Activated CD4-positive, alpha-beta T cell treated with anti-CD3 and anti-CD28 coated beads, Interleukin-2, amount 50 U/mL, for 1 hour (primary cell): ENCODE measurements around the gene CCL17.
"Not testable (repeated sequence)": the region's sequence is repeated elsewhere in the genome, so short reads cannot be mapped to it uniquely, and the experiment has no call there.

Experiments used
- DNase-seq: peaks from one replicate; pipeline ENCODE4 v3.0.0-alpha.2; 2020

Gene CCL17

DNA sequence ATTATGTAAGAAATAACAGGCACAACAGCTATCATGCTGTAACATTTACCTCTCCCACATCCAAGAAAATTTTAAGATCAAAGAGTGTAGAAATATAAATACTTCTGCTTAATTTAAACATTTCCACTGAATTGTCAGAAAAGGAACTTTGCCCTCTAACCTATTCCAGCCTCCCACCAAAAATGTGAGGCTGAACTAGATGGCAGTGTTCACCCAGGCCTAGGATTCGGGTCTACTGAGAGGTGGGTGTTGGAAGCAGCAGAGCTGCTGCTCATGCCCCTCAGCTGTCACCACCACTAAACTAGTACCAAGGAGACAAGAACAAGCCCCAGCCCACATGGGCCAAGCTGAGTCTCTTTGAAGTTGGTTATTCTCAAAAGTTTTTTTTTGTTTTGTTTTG lies 31.3 kb downstream of the CCL17 start:
- DNase-seq, result no peak

DNA sequence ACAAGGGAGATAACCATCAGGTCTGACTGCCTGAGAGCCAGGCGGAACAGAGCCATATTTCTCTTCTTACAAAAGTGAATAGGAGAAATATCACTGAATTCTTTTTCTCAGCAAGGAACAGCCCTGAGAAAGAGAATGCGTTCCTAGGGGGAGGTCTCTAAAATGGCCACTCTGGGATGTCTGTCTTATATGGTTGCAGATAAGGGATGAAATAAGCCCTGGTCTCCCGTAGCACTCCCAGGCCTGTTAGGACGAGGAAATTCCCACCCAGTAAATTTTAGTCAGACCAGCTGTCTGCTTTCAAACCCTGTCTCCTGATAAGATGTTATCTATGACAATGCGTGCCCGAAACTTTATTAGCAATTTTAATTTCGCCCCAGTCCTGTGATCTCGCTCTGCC lies 35.4 kb downstream of the CCL17 start:
- DNase-seq, result not testable (repeated sequence)

DNA sequence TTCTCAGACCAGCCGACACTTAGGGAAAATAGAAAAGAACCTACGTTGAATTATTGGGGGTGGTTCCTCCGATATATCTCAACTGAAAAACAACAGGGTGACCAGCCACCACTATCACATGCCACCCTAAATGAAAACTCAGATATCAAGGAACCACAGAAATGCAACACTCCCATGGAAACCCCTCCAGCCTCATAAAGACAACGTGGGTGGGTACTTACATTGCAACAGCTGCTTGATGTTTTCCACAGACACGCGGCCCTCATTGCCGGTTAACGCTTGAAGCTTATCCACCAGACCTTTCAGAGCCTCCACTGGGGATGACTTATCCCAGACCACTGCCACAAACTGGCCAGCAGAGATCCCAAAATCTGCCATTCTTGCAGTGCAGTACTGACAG lies 36.0 kb downstream of the CCL17 start:
- not testable (repeated sequence) for DNase-seq

DNA sequence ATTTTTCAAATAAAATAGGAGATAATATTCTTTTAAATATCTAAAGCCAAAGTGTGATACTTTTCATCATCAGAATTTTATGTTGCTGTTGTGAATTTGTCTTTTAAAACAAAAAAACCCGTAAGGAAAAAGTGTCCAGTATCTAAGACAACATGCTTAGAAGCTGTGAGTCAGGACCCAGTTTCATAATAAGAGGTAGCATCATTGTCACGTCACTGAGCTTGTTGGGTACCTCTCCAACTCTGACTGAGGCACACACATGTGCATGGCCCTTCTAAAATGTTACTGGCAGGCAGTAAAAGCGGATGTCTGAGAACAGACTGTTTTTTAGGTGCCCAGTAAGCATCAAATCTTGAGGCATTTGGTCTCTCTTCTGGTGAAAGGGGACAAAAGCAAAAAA lies 40.1 kb downstream of the CCL17 start:
- no peak for DNase-seq

DNA sequence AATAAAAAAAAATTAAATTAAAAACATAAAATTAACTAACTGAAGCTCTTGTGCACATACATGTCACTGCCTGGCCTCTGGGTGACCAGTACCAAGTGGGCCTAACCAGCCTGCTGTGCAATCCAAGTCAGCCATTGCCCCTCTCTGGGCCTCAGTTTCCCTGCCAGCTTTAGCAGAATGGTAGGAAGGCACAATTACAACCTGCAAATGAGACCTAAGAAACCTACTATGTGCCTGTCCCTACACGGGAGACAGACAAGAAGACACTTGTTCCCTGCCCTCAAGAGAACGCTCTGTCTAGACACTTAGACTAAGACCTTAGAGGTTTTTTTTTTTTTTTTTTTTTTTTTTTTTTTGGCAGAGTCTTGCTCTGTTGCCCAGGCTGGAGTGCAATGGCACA lies 40.9 kb downstream of the CCL17 start:
- no peak for DNase-seq

DNA sequence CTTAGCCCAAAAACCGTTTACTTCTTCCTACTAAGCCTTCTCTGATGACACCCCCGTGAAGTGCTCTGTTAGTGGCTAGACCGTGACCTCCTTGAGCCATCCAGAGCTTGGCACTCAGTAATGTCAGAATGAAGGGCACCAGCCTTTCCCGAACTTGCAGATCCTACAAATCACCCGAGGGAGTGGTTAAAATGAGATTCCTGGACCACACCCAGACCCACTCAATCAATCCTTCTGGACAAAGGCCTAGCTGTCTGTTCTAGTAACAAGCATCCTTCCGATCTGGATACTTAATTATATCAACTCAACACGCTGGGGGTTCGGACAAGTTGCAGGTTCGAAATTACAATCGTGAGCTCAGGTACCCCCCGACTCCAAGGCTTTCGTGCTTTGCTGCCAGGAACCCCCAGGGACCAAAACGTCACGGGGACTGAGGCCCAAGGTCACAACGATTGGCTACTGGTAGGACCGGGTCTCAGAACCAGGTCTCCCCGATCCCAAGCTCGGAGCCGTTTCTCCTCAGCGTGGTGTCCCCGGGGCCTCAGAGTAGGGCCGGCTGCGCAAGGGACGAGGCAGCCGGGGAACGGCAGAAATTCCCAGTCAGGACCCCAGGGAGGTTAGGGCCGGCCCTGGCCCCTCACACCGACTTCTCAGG lies 42.1 kb downstream of the CCL17 start:
- DNase-seq, result no peak

DNA sequence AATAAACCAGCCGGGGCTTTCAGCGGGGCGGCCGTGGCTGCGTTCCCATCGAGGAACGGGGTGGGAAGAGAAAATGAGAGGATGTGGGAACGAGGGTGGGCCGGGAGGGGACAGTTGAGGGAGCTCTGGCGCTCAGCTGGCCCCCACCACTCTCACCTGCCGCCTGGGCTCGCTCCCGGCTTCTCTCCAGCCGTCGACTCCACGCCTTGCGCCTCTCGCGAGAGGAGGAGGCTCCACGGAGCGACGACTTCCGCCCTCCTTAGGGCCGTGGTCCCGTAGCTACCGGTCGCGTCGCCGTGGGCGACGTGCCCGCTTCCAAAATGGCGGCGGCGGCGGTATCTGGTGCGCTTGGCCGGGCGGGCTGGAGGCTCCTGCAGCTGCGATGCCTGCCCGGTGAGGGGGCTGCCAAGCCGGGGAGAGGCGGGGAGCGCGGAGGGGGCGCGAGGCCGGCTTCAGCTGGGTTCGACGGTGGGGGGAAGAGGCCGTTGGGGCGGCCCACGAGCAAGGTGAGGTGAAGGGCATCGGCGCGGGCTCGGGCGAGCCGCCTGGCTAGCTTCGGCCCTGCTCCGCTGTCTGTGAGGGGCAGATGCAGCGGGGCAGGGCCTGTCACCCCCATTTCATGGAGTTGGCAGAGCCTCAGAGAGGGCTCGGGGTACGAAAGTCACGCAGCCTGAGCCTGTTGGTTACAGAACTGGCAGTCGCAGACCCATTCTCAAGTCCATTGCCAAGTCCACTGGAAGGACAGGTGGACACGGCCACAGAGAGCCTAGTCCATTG lies 42.8 kb downstream of the CCL17 start, which contains the start of the genes CIAPIN1 and COQ9:
Gene CIAPIN1 (minus strand): TSS at position 200 of the 777 bp plus-strand sequence. CDS start 6,457 bp downstream, outside the sequence.
Gene COQ9 (plus strand): TSS at position 294 of the 777 bp plus-strand sequence. CDS start 27 bp downstream, at position 321.
- peak; percentile 93 for DNase-seq

DNA sequence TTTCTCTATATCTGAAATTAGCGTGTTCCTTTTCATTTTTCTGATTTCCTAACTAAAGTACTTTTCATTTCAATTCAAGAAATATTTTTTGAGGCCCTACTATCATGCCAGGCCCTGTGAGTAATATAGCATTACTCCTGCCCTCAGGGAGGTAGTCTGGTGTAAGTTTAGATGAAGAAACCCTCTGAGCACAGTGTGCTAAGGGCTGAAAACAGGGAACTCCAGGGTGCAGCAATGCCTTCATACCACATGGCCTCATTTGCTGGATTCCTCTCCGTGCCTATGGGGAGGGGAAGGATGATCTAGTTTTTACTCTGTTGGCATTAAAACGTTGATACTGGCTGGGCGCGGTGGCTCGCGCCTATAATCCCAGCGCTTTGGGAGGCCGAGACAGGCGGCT lies 47.5 kb downstream of the CCL17 start:
- no peak for DNase-seq

DNA sequence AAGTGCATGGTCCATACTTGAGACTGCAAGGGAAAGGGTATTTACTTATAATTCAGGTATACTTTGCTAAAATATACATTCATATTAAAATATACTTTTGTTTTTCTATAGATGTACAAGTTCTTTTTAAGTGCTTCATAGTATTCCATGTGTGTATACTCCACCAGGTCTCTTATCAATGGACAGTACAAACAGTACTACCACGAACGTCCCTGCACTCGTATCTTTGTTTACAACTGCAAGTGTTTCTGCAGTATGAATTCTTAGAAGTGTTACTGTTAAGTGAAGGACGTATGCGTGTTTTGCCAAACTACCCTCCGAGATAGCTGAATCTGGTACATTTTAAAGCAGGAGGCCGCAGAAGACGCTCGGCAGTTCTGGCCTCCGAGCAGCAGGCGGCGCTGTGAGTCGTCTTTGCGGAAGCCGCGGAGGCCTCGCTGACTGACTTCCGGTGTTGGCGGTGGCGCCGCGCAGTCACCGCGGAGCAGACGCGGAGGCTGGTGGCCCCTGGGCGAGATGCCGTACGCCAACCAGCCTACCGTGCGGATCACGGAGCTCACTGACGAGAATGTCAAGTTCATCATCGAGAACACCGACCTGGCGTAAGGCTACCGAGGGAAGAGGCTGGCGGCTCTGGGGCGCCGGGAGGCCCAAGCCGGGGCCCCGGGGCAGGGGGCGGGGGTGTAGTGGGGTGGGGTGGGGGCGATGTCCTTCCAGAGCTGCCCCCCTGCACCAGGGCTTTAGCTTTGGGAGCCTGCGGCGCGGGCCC lies 57.8 kb downstream of the CCL17 start, which contains the start of gene POLR2C:
Gene POLR2C (plus strand): TSS at position 471 of the 769 bp plus-strand sequence. CDS start 46 bp downstream, at position 517.
- DNase-seq, result peak; percentile 93

DNA sequence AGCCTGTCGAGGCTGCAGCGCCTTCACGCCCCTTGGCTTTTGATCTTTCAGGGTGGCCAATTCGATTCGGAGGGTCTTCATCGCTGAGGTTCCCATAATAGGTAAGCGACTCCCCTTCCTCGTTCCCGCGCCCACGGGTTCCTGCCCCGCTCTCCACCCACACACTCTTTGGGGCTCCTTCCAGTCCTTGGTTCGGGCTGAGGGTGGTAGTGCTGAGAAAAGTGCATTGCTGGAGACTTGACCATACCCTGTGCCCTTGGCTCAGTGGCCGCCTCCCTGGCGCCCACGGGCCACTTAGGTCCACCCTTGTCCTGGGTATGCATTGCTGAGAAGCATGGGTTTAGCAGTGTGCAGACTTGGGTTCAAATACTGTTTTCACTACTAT lies 58.4 kb downstream of the CCL17 start:
- DNase-seq, result no peak

DNA sequence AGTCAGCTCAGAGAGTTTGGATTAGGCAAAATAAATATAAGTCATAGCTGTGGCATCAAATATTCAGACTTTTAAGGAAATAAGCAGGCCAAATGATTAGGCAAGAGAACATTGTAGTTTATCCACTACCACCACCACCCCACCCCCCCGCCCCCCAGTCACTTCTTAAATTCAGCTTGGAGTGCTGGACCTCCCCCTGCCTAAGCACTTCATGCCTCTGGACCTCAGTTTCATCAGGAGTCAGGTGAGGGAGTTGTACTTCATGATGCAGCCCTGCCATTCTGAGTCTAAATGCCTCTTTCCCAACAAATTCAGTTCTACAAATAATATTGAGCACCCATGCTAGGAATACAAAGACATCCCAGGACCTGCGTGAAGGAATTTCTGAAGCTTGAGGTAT lies 60.0 kb downstream of the CCL17 start:
- no peak for DNase-seq
